H1 (cell line): ENCODE measurements around the gene BIK. TPM values are rescaled to one million over a fixed set of nuclear protein-coding genes. Genes with fewer than 3 reads are reported as not detected.

Experiments used
- CTCF ChIA-PET: fragments of 300-600 bp; sonication (Branson Sonifier 250); formaldehyde crosslinking; loops from one replicate; lab custom pipeline; 2021; ENCODE audit not compliant: partially characterized antibody; lab: Charles Lee
- POLR2A ChIA-PET: fragments of 300-600 bp; sonication (Branson Sonifier 250); formaldehyde crosslinking; loops from one replicate; lab custom pipeline; 2021; ENCODE audit warnings: inconsistent platforms; ENCODE audit not compliant: partially characterized antibody; lab: Charles Lee
- DNase-seq, 2 experiments: peaks; one replicate each; pipeline versions ENCODE4 v3.0.0 to v3.0.0-alpha.2; 2010 to 2022; ENCODE audit warnings: low spot score in 2 of 2, low read depth in 1 of 2, mixed read lengths in 1 of 2
- FAIRE-seq: peaks from 2 replicates; lab custom pipeline; 2011; peaks lifted over from hg19 to GRCh38; lab: Jason Lieb, UNC
- H2AFZ ChIP-seq: 2 replicates; pipeline ENCODE4 v1.8.1; 2012; ENCODE audit warnings: low read length, inconsistent platforms
- H2AK5ac ChIP-seq: 2 replicates; pipeline ENCODE4 v1.6.1; 2013; ENCODE audit warnings: low read depth, low read length
- H2BK120ac ChIP-seq: replicated peaks from 2 replicates; pipeline ENCODE3; 2013; ENCODE audit warnings: low read depth, low read length, inconsistent platforms
- H2BK12ac ChIP-seq: 2 replicates; pipeline ENCODE4 v1.6.1; 2013; ENCODE audit warnings: low read depth, low read length
- H2BK15ac ChIP-seq: 2 replicates; pipeline ENCODE4 v1.6.1; 2013; ENCODE audit warnings: low read length
- H2BK20ac ChIP-seq: 2 replicates; pipeline ENCODE4 v1.6.1; 2013; ENCODE audit warnings: low read length
- H2BK5ac ChIP-seq: 2 replicates; pipeline ENCODE4 v1.6.1; 2013; ENCODE audit warnings: low read depth, low read length
- H3K14ac ChIP-seq: 2 replicates; pipeline ENCODE4 v1.6.1; 2013; ENCODE audit warnings: inconsistent platforms; ENCODE audit not compliant: insufficient read length
- H3K18ac ChIP-seq: 2 replicates; pipeline ENCODE4 v1.6.1; 2013; ENCODE audit warnings: low read length; ENCODE audit errors: extremely low read depth
- H3K23ac ChIP-seq: 2 replicates; pipeline ENCODE4 v1.6.1; 2013; ENCODE audit warnings: inconsistent platforms; ENCODE audit not compliant: insufficient read length
- H3K23me2 ChIP-seq: 2 replicates; pipeline ENCODE4 v1.6.1; 2013; ENCODE audit warnings: low read depth, low read length
- H3K27ac ChIP-seq: 2 replicates; pipeline ENCODE4 v1.6.1; 2011; ENCODE audit warnings: low read depth, low read length, inconsistent platforms
- H3K27me3 ChIP-seq, 4 experiments: replicated peaks in 1 of 4; 1 replicate in 1 of 4; 2 replicates in 3 of 4; pipeline versions ENCODE4 v1.6.1 to v1.8.1; 2011 to 2013; ENCODE audit warnings: low read length in 3 of 4, mild to moderate bottlenecking in 3 of 4, inconsistent platforms in 2 of 4, mixed read lengths in 2 of 4, moderate library complexity in 1 of 4; ENCODE audit not compliant: control insufficient read depth in 3 of 4, insufficient read depth in 3 of 4; ENCODE audit errors: extremely low read depth in 1 of 4
- H3K36me3 ChIP-seq, 4 experiments: 2 replicates each; pipeline versions ENCODE4 v1.6.1 to v1.8.1; 2011 to 2013; ENCODE audit warnings: mild to moderate bottlenecking in 4 of 4, low read length in 3 of 4, moderate library complexity in 2 of 4, control low read depth in 1 of 4, inconsistent platforms in 1 of 4; ENCODE audit not compliant: insufficient read depth in 4 of 4, control insufficient read depth in 2 of 4
- H3K4ac ChIP-seq: replicated peaks from 2 replicates; pipeline ENCODE3; 2013; ENCODE audit warnings: low read length, low read depth, mixed read lengths, inconsistent platforms; ENCODE audit not compliant: insufficient read length
- H3K4me1 ChIP-seq, 4 experiments: replicated peaks in 1 of 4; 1 replicate in 1 of 4; 2 replicates in 3 of 4; pipeline versions ENCODE4 v1.6.1 to v1.8.1; 2011 to 2013; ENCODE audit warnings: low read length in 3 of 4, inconsistent platforms in 2 of 4, mixed read lengths in 1 of 4; ENCODE audit not compliant: insufficient read depth in 4 of 4, control insufficient read depth in 3 of 4
- H3K4me2 ChIP-seq, 2 experiments: 2 replicates each; pipeline versions ENCODE4 v1.6.1 to v1.8.1; 2011 to 2013; ENCODE audit warnings: low read depth in 2 of 2, low read length in 2 of 2, control low read depth in 1 of 2, inconsistent platforms in 1 of 2, mild to moderate bottlenecking in 1 of 2; ENCODE audit not compliant: insufficient read depth in 1 of 2
- H3K4me3 ChIP-seq, 4 experiments: fragments of 200-600, 300-600 bp in 1 of 4; sonication (generic), shearing (Covaris generic), sonication (Bioruptor Twin) in 1 of 4; 2 replicates each; pipeline versions ENCODE4 v1.5.1 to v1.8.1; 2011 to 2016; ENCODE audit warnings: low read length in 4 of 4, low read depth in 3 of 4, control low read depth in 2 of 4, inconsistent platforms in 2 of 4, mild to moderate bottlenecking in 2 of 4, mixed read lengths in 1 of 4, moderate library complexity in 1 of 4; ENCODE audit not compliant: insufficient read depth in 2 of 4; ENCODE audit errors: extremely low read depth in 1 of 4
- H3K56ac ChIP-seq: replicated peaks from 2 replicates; pipeline ENCODE3; 2013; ENCODE audit warnings: low read depth, mild to moderate bottlenecking, mixed read lengths, low read length, inconsistent platforms; ENCODE audit not compliant: insufficient read length
- H3K79me1 ChIP-seq: 2 replicates; pipeline ENCODE4 v1.6.1; 2013; ENCODE audit warnings: low read depth, low read length, control low read depth
- H3K79me2 ChIP-seq, 2 experiments: 2 replicates each; pipeline versions ENCODE4 v1.6.1 to v1.8.1; 2012 to 2013; ENCODE audit warnings: low read length in 2 of 2, mild to moderate bottlenecking in 2 of 2, inconsistent platforms in 1 of 2; ENCODE audit not compliant: insufficient read depth in 2 of 2, control insufficient read depth in 1 of 2
- H3K9ac ChIP-seq, 4 experiments: replicated peaks in 1 of 4; 1 replicate in 1 of 4; 2 replicates in 3 of 4; pipeline versions ENCODE4 v1.6.1 to v1.8.1; 2011 to 2013; ENCODE audit warnings: low read depth in 3 of 4, low read length in 3 of 4, control low read depth in 2 of 4, mild to moderate bottlenecking in 2 of 4, moderate library complexity in 2 of 4, inconsistent platforms in 1 of 4; ENCODE audit errors: extremely low read depth in 1 of 4
- H3K9me3 ChIP-seq, 2 experiments: 2 replicates each; pipeline versions ENCODE4 v1.6.1 to v1.8.1; 2012 to 2013; ENCODE audit warnings: mild to moderate bottlenecking in 2 of 2, moderate library complexity in 2 of 2, control low read depth in 1 of 2, inconsistent platforms in 1 of 2, low read depth in 1 of 2, low read length in 1 of 2, mixed read lengths in 1 of 2; ENCODE audit not compliant: insufficient read depth in 2 of 2
- H4K20me1 ChIP-seq, 2 experiments: replicated peaks in 1 of 2; 2 replicates each; pipeline versions ENCODE3 to v1.8.1; 2011 to 2013; ENCODE audit warnings: inconsistent platforms in 2 of 2, low read length in 2 of 2, mild to moderate bottlenecking in 1 of 2; ENCODE audit not compliant: insufficient read depth in 2 of 2, control insufficient read depth in 1 of 2
- H4K5ac ChIP-seq: 2 replicates; pipeline ENCODE4 v1.6.1; 2013; ENCODE audit warnings: low read length, low read depth, mixed read lengths, inconsistent platforms; ENCODE audit not compliant: insufficient read length
- H4K8ac ChIP-seq: 2 replicates; pipeline ENCODE4 v1.8.0; 2013; ENCODE audit warnings: mild to moderate bottlenecking, moderate library complexity, low read length, inconsistent platforms; ENCODE audit not compliant: insufficient read depth; ENCODE audit errors: extremely low read depth
- H4K91ac ChIP-seq: replicated peaks from 2 replicates; pipeline ENCODE3; 2013; ENCODE audit warnings: low read length, mixed read lengths, inconsistent platforms; ENCODE audit not compliant: insufficient read length
- FOSL1 ChIP-seq: IDR thresholded peaks from 2 replicates; pipeline ENCODE4 v1.6.1; 2011; ENCODE audit warnings: mild to moderate bottlenecking, low read depth, low read length, moderate library complexity; ENCODE audit not compliant: insufficient read depth
- MAFK ChIP-seq: IDR thresholded peaks from 2 replicates; pipeline ENCODE4 v1.6.1; 2012; ENCODE audit warnings: low read depth, mild to moderate bottlenecking, improper control_type of control experiment, low read length
- WGBS, 2 experiments: shearing (Covaris generic) in 1 of 2; methylation state at CpG; one replicate each; pipeline versions ENCODE4 v1.1.6 to v1.1.7; 2013 to 2015; ENCODE audit warnings: low lambda C conversion rate in 2 of 2, mixed read lengths in 2 of 2, inconsistent platforms in 1 of 2, low coverage in 1 of 2, missing lambda C conversion rate in 1 of 2; ENCODE audit not compliant: insufficient replicate concordance in 2 of 2, insufficient coverage in 1 of 2, insufficient read length in 1 of 2; ENCODE audit errors: extremely low coverage in 1 of 2, missing lambda C conversion rate in 1 of 2; 5-methylcytosine and 5-hydroxymethylcytosine counted together
- polyA plus RNA-seq, 7 experiments: library from polyadenylated mRNA; depleted of rRNA in 3 of 7; stranded (reverse) in 5 of 7; unstranded in 2 of 7; fragments of >200 nt in 5 of 7; fragments of 200-250 nt in 2 of 7; gene quantifications; 1 replicate in 5 of 7; 2 replicates in 1 of 7; 4 replicates in 1 of 7; pipeline versions ENCODE4 v1.2.1 to v1.2.3, GENCODE V29; 2011 to 2013; ENCODE audit warnings: missing spikeins in 2 of 7, mixed read lengths in 2 of 7
- total RNA-seq: library from RNA; stranded (reverse); fragmentation: NEBNext Ultra II Directional; extraction: Animal tissue kit (Norgen Biotek cat#: 25700); gene quantifications from 2 replicates; pipeline ENCODE4 v1.2.1, GENCODE V29; 2021
- TF ChIP-seq, protein P1 (sequence below), 3 experiments: IDR thresholded peaks; 1 replicate in 2 of 3; 2 replicates in 1 of 3; pipeline versions ENCODE4 v1.5.1 to v1.6.1; 2011; ENCODE audit warnings: low read length in 3 of 3, mild to moderate bottlenecking in 3 of 3, inconsistent platforms in 2 of 3, low read depth in 1 of 3, moderate library complexity in 1 of 3; ENCODE audit not compliant: insufficient read depth in 1 of 3; ENCODE audit errors: control extremely low read depth in 1 of 3

Gene BIK
- total and polyA plus RNA-seq, 2 of the 8 experiments (the other 6 are each of a cell fraction or from before 2014, with no cell fraction given): 3.3 to 5.5 TPM

GRCh38 chr22:43174941-43175531, 64.5 kb downstream of the BIK start:
- no peaks in the 10 kb centered on the region; a peak in 2 of 7 replicates for H3K4me1 ChIP-seq
- no peak overlapping the region for H3K23ac ChIP-seq
- no peak for DNase-seq
- H3K9me3 ChIP-seq: no peaks in the 10 kb centered on the region
- no peak overlapping the region for H2BK5ac ChIP-seq
- no peaks in the 10 kb centered on the region for H3K79me2 ChIP-seq
- H2BK15ac ChIP-seq: no peak overlapping the region
- H2BK12ac ChIP-seq: no peak overlapping the region
- no peak overlapping the region for H4K5ac ChIP-seq
- H3K18ac ChIP-seq: no peak overlapping the region
- H3K4ac ChIP-seq: no peak overlapping the region
- no peak overlapping the region; the same call in 1 of the 2 replicates for H4K8ac ChIP-seq
- H3K14ac ChIP-seq: no peak overlapping the region
- no peaks in the 10 kb centered on the region for H3K79me1 ChIP-seq
- H2BK20ac ChIP-seq: no peak overlapping the region
- POLR2A ChIA-PET: interaction anchor here (0.7 kb wide), 1 partner anchor 11 kb away, joined by 3 read pairs; no protein-coding TSS in a partner anchor
- no peak overlapping the region for H3K4me3 ChIP-seq
- H3K56ac ChIP-seq: no peak overlapping the region
- H3K9ac ChIP-seq: no peak overlapping the region
- no peak overlapping the region for H4K91ac ChIP-seq
- no peak overlapping the region for H3K27ac ChIP-seq
- no peak overlapping the region for H3K4me2 ChIP-seq
- CTCF ChIA-PET: interaction anchor here (1.3 kb wide), 1 partner anchor 527 kb away, joined by 3 read pairs; no protein-coding TSS in a partner anchor
- H3K36me3 ChIP-seq: peaks cover 36 to 70% (median 67%) of the 10 kb centered on the region in 4 experiments
- H3K23me2 ChIP-seq: no peaks in the 10 kb centered on the region
- no peak overlapping the region for H2BK120ac ChIP-seq
- WGBS, 2 experiments: 90% methylated on average over 9 of the region's 9 CpGs; no CpG with 5 or more reads in 1 of the 2 experiments
- peaks cover 6 to 15% of the 10 kb centered on the region in 2 experiments for H4K20me1 ChIP-seq
- no peak overlapping the region for H2AK5ac ChIP-seq
- H2AFZ ChIP-seq: no peak overlapping the region
- no peaks in the 10 kb centered on the region for H3K27me3 ChIP-seq
- no peak for FAIRE-seq
- TF ChIP-seq FOSL1: no peak
- TF ChIP-seq, protein P1, sequence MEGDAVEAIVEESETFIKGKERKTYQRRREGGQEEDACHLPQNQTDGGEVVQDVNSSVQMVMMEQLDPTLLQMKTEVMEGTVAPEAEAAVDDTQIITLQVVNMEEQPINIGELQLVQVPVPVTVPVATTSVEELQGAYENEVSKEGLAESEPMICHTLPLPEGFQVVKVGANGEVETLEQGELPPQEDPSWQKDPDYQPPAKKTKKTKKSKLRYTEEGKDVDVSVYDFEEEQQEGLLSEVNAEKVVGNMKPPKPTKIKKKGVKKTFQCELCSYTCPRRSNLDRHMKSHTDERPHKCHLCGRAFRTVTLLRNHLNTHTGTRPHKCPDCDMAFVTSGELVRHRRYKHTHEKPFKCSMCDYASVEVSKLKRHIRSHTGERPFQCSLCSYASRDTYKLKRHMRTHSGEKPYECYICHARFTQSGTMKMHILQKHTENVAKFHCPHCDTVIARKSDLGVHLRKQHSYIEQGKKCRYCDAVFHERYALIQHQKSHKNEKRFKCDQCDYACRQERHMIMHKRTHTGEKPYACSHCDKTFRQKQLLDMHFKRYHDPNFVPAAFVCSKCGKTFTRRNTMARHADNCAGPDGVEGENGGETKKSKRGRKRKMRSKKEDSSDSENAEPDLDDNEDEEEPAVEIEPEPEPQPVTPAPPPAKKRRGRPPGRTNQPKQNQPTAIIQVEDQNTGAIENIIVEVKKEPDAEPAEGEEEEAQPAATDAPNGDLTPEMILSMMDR (IDR thresholded peaks at IDR 0.05; ENCODE audit: control extremely low read depth in 1 of 3, insufficient read depth in 1 of 3, low read depth in 1 of 3, low read length in 3 of 3): no peak
- no peak for TF ChIP-seq MAFK
